IMR-90 (cell line): ENCODE measurements around the gene NT5DC3. TPM values are rescaled to one million over a fixed set of nuclear protein-coding genes. Genes with fewer than 3 reads are reported as not detected.

Source experiments
- ATAC-seq: fragments of 200-7000 bp; cut with Tn5 transposase; 2 replicates; pipeline ENCODE4 v1.9.1; 2020; ENCODE audit warnings: low read depth, mild to moderate bottlenecking, moderate library complexity
- BruUV-seq: library from RNA; stranded (reverse); fragments of 400-500 nt; replicated peaks from 2 replicates; lab custom pipeline; 2021; lab: Mats Ljungman, UMichigan
- CTCF ChIA-PET: fragments of 300-600 bp; formaldehyde crosslinking; extraction: SDS; loops from one replicate; lab custom pipeline; 2021; ENCODE audit warnings: antibody characterized with exemption; lab: Yijun Ruan, JAX
- POLR2A ChIA-PET: fragments of 300-600 bp; sonication (Branson Sonifier 250); formaldehyde crosslinking; loops from one replicate; lab custom pipeline; 2022; ENCODE audit warnings: antibody characterized with exemption; ENCODE audit not compliant: unreplicated experiment; lab: Charles Lee
- DNase-seq: peaks from one replicate; pipeline ENCODE4 v3.0.0; 2013
- H2AFZ ChIP-seq: replicated peaks from 2 replicates; pipeline ENCODE3; 2013; ENCODE audit warnings: low read length, mild to moderate bottlenecking; ENCODE audit not compliant: poor library complexity
- H2AK5ac ChIP-seq: 2 replicates; pipeline ENCODE4 v1.6.1; 2013; ENCODE audit warnings: low read depth, low read length, inconsistent platforms
- H2AK9ac ChIP-seq: replicated peaks from 2 replicates; pipeline ENCODE3; 2013; ENCODE audit warnings: mild to moderate bottlenecking, low read depth, low read length, moderate library complexity; ENCODE audit not compliant: poor library complexity
- H2BK120ac ChIP-seq: 2 replicates; pipeline ENCODE4 v1.6.1; 2013; ENCODE audit warnings: low read depth, low read length, inconsistent platforms
- H2BK15ac ChIP-seq: 3 replicates; pipeline ENCODE4 v1.6.1; 2013; ENCODE audit warnings: low read depth, low read length, inconsistent platforms
- H2BK20ac ChIP-seq: 2 replicates; pipeline ENCODE4 v1.6.1; 2013; ENCODE audit warnings: low read depth, mild to moderate bottlenecking, inconsistent platforms, low read length, moderate library complexity
- H2BK5ac ChIP-seq: 2 replicates; pipeline ENCODE4 v1.6.1; 2013; ENCODE audit warnings: mild to moderate bottlenecking, low read depth, low read length, inconsistent platforms; ENCODE audit not compliant: poor library complexity, severe bottlenecking
- H3K14ac ChIP-seq: replicated peaks from 2 replicates; pipeline ENCODE4 v1.6.1; 2013; ENCODE audit warnings: low read depth, low read length, inconsistent platforms
- H3K18ac ChIP-seq: 2 replicates; pipeline ENCODE4 v1.6.1; 2013; ENCODE audit warnings: low read depth, low read length, control low read depth
- H3K23ac ChIP-seq: 2 replicates; pipeline ENCODE4 v1.6.1; 2013; ENCODE audit warnings: low read depth, low read length, inconsistent platforms
- H3K27ac ChIP-seq: 2 replicates; pipeline ENCODE4 v1.5.1; 2013; ENCODE audit warnings: mild to moderate bottlenecking, control low read depth, low read length; ENCODE audit not compliant: insufficient read depth
- H3K27me3 ChIP-seq: 2 replicates; pipeline ENCODE4 v1.6.1; 2013; ENCODE audit warnings: low read length; ENCODE audit not compliant: control insufficient read depth, insufficient read depth
- H3K36me3 ChIP-seq: 2 replicates; pipeline ENCODE4 v1.6.1; 2013; ENCODE audit warnings: low read length, mixed read lengths; ENCODE audit not compliant: control insufficient read depth, insufficient read depth
- H3K4ac ChIP-seq: 2 replicates; pipeline ENCODE4 v1.6.1; 2013; ENCODE audit warnings: low read depth, low read length, inconsistent platforms
- H3K4me1 ChIP-seq: 2 replicates; pipeline ENCODE4 v1.6.1; 2013; ENCODE audit warnings: low read length, mixed read lengths; ENCODE audit not compliant: control insufficient read depth, insufficient read depth
- H3K4me2 ChIP-seq: 2 replicates; pipeline ENCODE4 v1.6.1; 2013; ENCODE audit warnings: low read depth, mild to moderate bottlenecking, control low read depth, low read length, moderate library complexity
- H3K4me3 ChIP-seq: 2 replicates; pipeline ENCODE4 v1.5.1; 2013; ENCODE audit warnings: low read depth, mild to moderate bottlenecking, control low read depth, low read length, moderate library complexity; ENCODE audit not compliant: insufficient read depth
- H3K56ac ChIP-seq: 2 replicates; pipeline ENCODE4 v1.6.1; 2013; ENCODE audit warnings: low read length, inconsistent platforms; ENCODE audit not compliant: insufficient read depth; ENCODE audit errors: extremely low read depth
- H3K79me1 ChIP-seq, 2 experiments: 2 replicates each; pipeline ENCODE4 v1.6.1; 2013; ENCODE audit warnings: low read length in 2 of 2, inconsistent platforms in 1 of 2, low read depth in 1 of 2
- H3K9ac ChIP-seq: 2 replicates; pipeline ENCODE4 v1.6.1; 2013; ENCODE audit warnings: low read depth, low read length, control low read depth
- H3K9me1 ChIP-seq: 2 replicates; pipeline ENCODE4 v1.6.1; 2013; ENCODE audit warnings: low read length, inconsistent platforms; ENCODE audit not compliant: insufficient read depth
- H3K9me3 ChIP-seq: 2 replicates; pipeline ENCODE4 v1.6.1; 2013; ENCODE audit warnings: low read length; ENCODE audit not compliant: control insufficient read depth, insufficient read depth
- H4K20me1 ChIP-seq: 2 replicates; pipeline ENCODE4 v1.6.1; 2013; ENCODE audit warnings: low read length, inconsistent platforms; ENCODE audit not compliant: insufficient read depth
- H4K5ac ChIP-seq: 2 replicates; pipeline ENCODE4 v1.6.1; 2013; ENCODE audit warnings: mild to moderate bottlenecking, low read depth, low read length, control low read depth
- H4K8ac ChIP-seq, 2 experiments: 2 replicates each; pipeline ENCODE4 v1.6.1; 2013; ENCODE audit warnings: low read depth in 2 of 2, low read length in 2 of 2, control low read depth in 1 of 2, inconsistent platforms in 1 of 2
- H4K91ac ChIP-seq: 2 replicates; pipeline ENCODE4 v1.6.1; 2013; ENCODE audit warnings: low read depth, low read length, inconsistent platforms; ENCODE audit not compliant: insufficient read depth
- MAFK ChIP-seq: IDR thresholded peaks from 2 replicates; pipeline ENCODE4 v1.6.1; 2012; ENCODE audit warnings: low read depth, low read length, improper control_type of control experiment
- RCOR1 ChIP-seq: IDR thresholded peaks from 2 replicates; pipeline ENCODE4 v1.6.1; 2012; ENCODE audit warnings: mild to moderate bottlenecking, low read length, improper control_type of control experiment; ENCODE audit not compliant: insufficient replicate concordance
- SMC3 ChIP-seq: fragments of 150-350 bp; IDR thresholded peaks from 2 replicates; pipeline ENCODE4 v1.6.1; 2016; ENCODE audit warnings: low read depth, mild to moderate bottlenecking, antibody characterized with exemption, low read length, moderate library complexity
- WGBS, 2 experiments: methylation state at CpG; one replicate each; pipeline versions ENCODE4 v1.1.5 to v1.1.7; 2013; ENCODE audit warnings: missing lambda C conversion rate in 2 of 2; ENCODE audit not compliant: insufficient read length in 1 of 2; ENCODE audit errors: extremely low coverage in 2 of 2; 5-methylcytosine and 5-hydroxymethylcytosine counted together
- dilution Hi-C: fragments of 300-500 bp; cut with HindIII; formaldehyde crosslinking; loops from one replicate; pipeline ENCODE4 v1.14.3; 2018; ENCODE audit warnings: low sequenced_read_pairs; ENCODE audit not compliant: unreplicated experiment
- in situ Hi-C: fragments of 300-500 bp; cut with MboI; formaldehyde crosslinking; loops from 3 replicates; pipeline ENCODE4 v1.14.3; 2019; ENCODE audit warnings: low sequenced_read_pairs, inconsistent platforms, mixed read lengths
- intact Hi-C: fragments of 100-400 bp; cut with micrococcal nuclease; formaldehyde crosslinking; loops from 2 replicates; pipeline ENCODE4 v1.10.0; 2022
- polyA plus RNA-seq, 3 experiments: library from polyadenylated mRNA; depleted of rRNA; stranded (reverse); fragments of >200 nt; gene quantifications; 2 replicates each; pipeline ENCODE4 v1.2.3, GENCODE V29; 2012; ENCODE audit warnings: low replicate concordance in 1 of 3
- total RNA-seq: library from RNA; depleted of rRNA; stranded (reverse); fragments of >200 nt; gene quantifications from 2 replicates; pipeline ENCODE4 v1.2.3, GENCODE V29; 2012

The NT5DC3 gene
- total and polyA plus RNA-seq, 2 of the 4 experiments (the other 2 are of a cell fraction), result 7.3 to 17.6 TPM

- POLR2A ChIA-PET, result no interaction called here
Observed at GRCh38 chr12:103758310-103759089, 82.5 kb downstream of the NT5DC3 start.

More at GRCh38 chr12:103758310-103759089, 82.5 kb downstream of the NT5DC3 start:
- Histone ChIP-seq H3K18ac (no peak overlapping the region), H2AK9ac (no peak overlapping the region), H3K9me3 (no peaks in the 10 kb centered on the region), H3K9ac (no peak overlapping the region), H4K20me1 (no peaks in the 10 kb centered on the region), H2BK20ac (no peak overlapping the region), H3K9me1 (no peaks in the 10 kb centered on the region), H2BK15ac (no peak overlapping the region), H3K36me3 (no peaks in the 10 kb centered on the region), H4K91ac (no peak overlapping the region), H4K5ac (no peak overlapping the region), H2BK5ac (no peak overlapping the region), H2AK5ac (no peak overlapping the region), H3K23ac (no peak overlapping the region), H3K4me3 (no peak overlapping the region), H4K8ac (no peak overlapping the region), H3K56ac (no peak overlapping the region), H3K14ac (no peak overlapping the region), H3K27me3 (no peaks in the 10 kb centered on the region), H2BK120ac (no peak overlapping the region), H3K4ac (no peak overlapping the region), H3K4me2 (no peak overlapping the region), H3K79me1 (no peaks in the 10 kb centered on the region), H3K27ac (no peak overlapping the region), H3K4me1 (no peaks in the 10 kb centered on the region), H2AFZ (no peak overlapping the region)
- dilution Hi-C loops (no loop called here), intact Hi-C loops (no loop called here), in situ Hi-C loops (no loop called here)
- CTCF ChIA-PET, result no interaction called here
- WGBS, 2 experiments, result 92% methylated on average over 2 of the region's 10 CpGs; no CpG with 5 or more reads in 1 of the 2 experiments
- no TSS peak for BruUV-seq
- TF ChIP-seq MAFK, result no peak
- no peak for TF ChIP-seq RCOR1
- no peak for TF ChIP-seq SMC3
- no peak for ATAC-seq
- DNase-seq, result no peak
